SK-N-SH treated with all-trans-retinoic acid at 6 μM for 48 hours (cell line): ENCODE results near the gene MIS18A.
"Not testable (repeated sequence)": the region's sequence is repeated elsewhere in the genome, so short reads cannot be mapped to it uniquely, and the experiment has no call there.

ENCODE experiments used
- ATAC-seq: fragments of 200-7000 bp; cut with Tn5 transposase; 3 replicates; pipeline ENCODE4 v1.9.1; 2020; ENCODE audit warnings: mild to moderate bottlenecking, moderate library complexity
- ARNTL ChIP-seq: fragments of 450-650 bp; formaldehyde crosslinking; IDR thresholded peaks from 2 replicates; pipeline ENCODE4 v1.5.0; 2020; ENCODE audit warnings: low read depth, mild to moderate bottlenecking, moderate library complexity, borderline replicate concordance
- BACH2 ChIP-seq: fragments of 250-450 bp; sonication (Bioruptor Pico); IDR thresholded peaks from 2 replicates; pipeline ENCODE4 v1.9.0; 2021; ENCODE audit warnings: mild to moderate bottlenecking, borderline replicate concordance
- CREB5 ChIP-seq: fragments of 250-450 bp; sonication (Bioruptor Pico); IDR thresholded peaks from 2 replicates; pipeline ENCODE4 v1.5.1; 2020; ENCODE audit warnings: low read depth, mild to moderate bottlenecking, moderate library complexity
- CSDC2 ChIP-seq: fragments of 250-450 bp; sonication (Bioruptor Pico); IDR thresholded peaks from 2 replicates; pipeline ENCODE4 v1.5.0; 2020; ENCODE audit warnings: mild to moderate bottlenecking, moderate library complexity
- CSRNP3 ChIP-seq: fragments of 250-450 bp; sonication (Bioruptor Pico); IDR thresholded peaks from 2 replicates; pipeline ENCODE4 v1.5.1; 2021; ENCODE audit warnings: mild to moderate bottlenecking, moderate library complexity
- ESRRG ChIP-seq: fragments of 250-450 bp; sonication (Bioruptor Pico); IDR thresholded peaks from 2 replicates; pipeline ENCODE4 v1.6.1; 2021; ENCODE audit warnings: mild to moderate bottlenecking
- PATZ1 ChIP-seq: fragments of 250-450 bp; sonication (Bioruptor Pico); IDR thresholded peaks from 2 replicates; pipeline ENCODE4 v1.8.0; 2020; ENCODE audit warnings: mild to moderate bottlenecking, moderate library complexity, borderline replicate concordance
- POU6F1 ChIP-seq: fragments of 250-450 bp; sonication (Bioruptor Pico); IDR thresholded peaks from 2 replicates; pipeline ENCODE4 v1.8.0; 2021; ENCODE audit warnings: low read depth, mild to moderate bottlenecking, moderate library complexity, borderline replicate concordance
- PPARA ChIP-seq: fragments of 250-450 bp; sonication (Bioruptor Pico); IDR thresholded peaks from 2 replicates; pipeline ENCODE4 v1.5.0; 2020; ENCODE audit warnings: mild to moderate bottlenecking, borderline replicate concordance
- RARB ChIP-seq: fragments of 250-450 bp; sonication (Bioruptor Pico); IDR thresholded peaks from 2 replicates; pipeline ENCODE4 v1.8.0; 2021; ENCODE audit warnings: mild to moderate bottlenecking, moderate library complexity
- SNAI2 ChIP-seq: fragments of 250-450 bp; sonication (Bioruptor Pico); IDR thresholded peaks from 2 replicates; pipeline ENCODE4 v1.5.0; 2020; ENCODE audit warnings: mild to moderate bottlenecking, moderate library complexity
- TCF4 ChIP-seq: fragments of 250-450 bp; sonication (Bioruptor Pico); IDR thresholded peaks from 2 replicates; pipeline ENCODE4 v1.8.0; 2021; ENCODE audit warnings: mild to moderate bottlenecking, moderate library complexity, borderline replicate concordance
- TOX ChIP-seq: fragments of 250-450 bp; sonication (Bioruptor Pico); IDR thresholded peaks from 2 replicates; pipeline ENCODE4 v1.8.0; 2021; ENCODE audit warnings: mild to moderate bottlenecking, moderate library complexity, borderline replicate concordance
- TSHZ2 ChIP-seq: fragments of 250-450 bp; sonication (Bioruptor Pico); IDR thresholded peaks from 2 replicates; pipeline ENCODE4 v1.5.0; 2020; ENCODE audit warnings: mild to moderate bottlenecking, moderate library complexity
- ZC3H10 ChIP-seq: fragments of 250-450 bp; sonication (Bioruptor Pico); IDR thresholded peaks from 2 replicates; pipeline ENCODE4 v1.5.1; 2021; ENCODE audit warnings: mild to moderate bottlenecking, moderate library complexity
- ZFP3 ChIP-seq: fragments of 250-450 bp; sonication (Bioruptor Pico); IDR thresholded peaks from 2 replicates; pipeline ENCODE4 v1.5.0; 2020; ENCODE audit warnings: mild to moderate bottlenecking, moderate library complexity
- ZFP30 ChIP-seq: fragments of 450-650 bp; formaldehyde crosslinking; IDR thresholded peaks from 2 replicates; pipeline ENCODE4 v1.5.0; 2022; ENCODE audit warnings: mild to moderate bottlenecking, moderate library complexity
- ZNF565 ChIP-seq: fragments of 450-650 bp; formaldehyde crosslinking; conservative IDR thresholded peaks from 2 replicates; pipeline ENCODE4 v1.5.0; 2020; ENCODE audit warnings: low read depth, mild to moderate bottlenecking, moderate library complexity
- ZNF70 ChIP-seq: fragments of 450-650 bp; formaldehyde crosslinking; IDR thresholded peaks from 2 replicates; pipeline ENCODE4 v1.5.0; 2020; ENCODE audit warnings: mild to moderate bottlenecking, moderate library complexity
- ZNF8 ChIP-seq: fragments of 450-650 bp; formaldehyde crosslinking; IDR thresholded peaks from 2 replicates; pipeline ENCODE4 v1.5.0; 2020; ENCODE audit warnings: mild to moderate bottlenecking, moderate library complexity

MIS18A gene

GRCh38 chr21:32261929-32262328 is 16.9 kb downstream of the MIS18A start:
- ATAC-seq = no peak
- TF ChIP-seq TOX (CRISPR knock-in tag) (no peak), PATZ1 (CRISPR knock-in tag) (no peak), ZC3H10 (no peak), ZFP3 (CRISPR knock-in tag) (no peak), POU6F1 (CRISPR knock-in tag) (no peak), TCF4 (CRISPR knock-in tag) (no peak), ZNF8 (no peak), ZNF565 (no peak), ESRRG (CRISPR knock-in tag) (no peak), PPARA (CRISPR knock-in tag) (no peak), RARB (no peak), CSRNP3 (no peak), ZNF70 (no peak), ARNTL (CRISPR knock-in tag) (no peak), BACH2 (CRISPR knock-in tag) (no peak)

GRCh38 chr21:32260130-32260529 is 18.7 kb downstream of the MIS18A start:
- no peak for ATAC-seq
- TF ChIP-seq TOX (CRISPR knock-in tag) (no peak), ZNF565 (no peak), ESRRG (CRISPR knock-in tag) (no peak), CREB5 (no peak), PATZ1 (CRISPR knock-in tag) (no peak), CSDC2 (CRISPR knock-in tag) (no peak), ZFP3 (CRISPR knock-in tag) (no peak)

- ATAC-seq = not testable (repeated sequence)
Observed at GRCh38 chr21:32258786-32259048, 20.1 kb downstream of the MIS18A start.

- peak; percentile 81 for ATAC-seq
- TF ChIP-seq TSHZ2 (CRISPR knock-in tag) (no peak), ZFP3 (CRISPR knock-in tag) (no peak), PPARA (CRISPR knock-in tag) (no peak), ZFP30 (no peak), BACH2 (CRISPR knock-in tag) (no peak), SNAI2 (CRISPR knock-in tag) (no peak), ARNTL (CRISPR knock-in tag) (no peak), TCF4 (CRISPR knock-in tag) (no peak), CREB5 (no peak), POU6F1 (CRISPR knock-in tag) (no peak), ZC3H10 (no peak)
Observed at GRCh38 chr21:32257962-32258785, 20.7 kb downstream of the MIS18A start.
